ENCODE results near the gene PI4KB.

PI4KB gene

GRCh38 chr1:151289080-151289935, 37.9 kb downstream of the PI4KB start:
- no peak for DNase-seq (ENCODE audit: low spot score)
- Histone ChIP-seq H2BK15ac (ENCODE audit: low read length) (no peak overlapping the region), H2AFZ (ENCODE audit: low read length) (no peak overlapping the region), H3K4me3 (ENCODE audit: low read length in 2 of 2) (no peak overlapping the region), H3K4ac (ENCODE audit: low read length) (no peak overlapping the region), H4K8ac (ENCODE audit: low read depth, low read length) (no peak overlapping the region), H3K9me3 (replicated peaks in 1 of 2; ENCODE audit: control insufficient read depth in 2 of 2, insufficient read depth in 1 of 2, low read depth in 1 of 2, low read length in 2 of 2) (no peaks in the 10 kb centered on the region), H3K18ac (ENCODE audit: low read length) (peak overlapping the region; percentile 17), H3K36me3 (replicated peaks in 1 of 2; ENCODE audit: control insufficient read depth in 2 of 2, insufficient read depth in 2 of 2, low read length in 2 of 2) (peaks cover 64 to 95% of the 10 kb centered on the region in 2 donors), H2BK5ac (ENCODE audit: low read length) (peak overlapping the region; percentile 35), H4K91ac (ENCODE audit: low read depth, low read length, poor library complexity) (no peak overlapping the region), H3K79me1 (ENCODE audit: low read depth, low read length) (peaks cover 20% of the 10 kb centered on the region), H2AK5ac (ENCODE audit: low read depth, low read length) (no peak overlapping the region), H3K14ac (ENCODE audit: low read length) (peak overlapping the region; percentile 56), H3K4me2 (ENCODE audit: insufficient read depth, low read length, poor library complexity, severe bottlenecking) (no peak overlapping the region), H2BK12ac (ENCODE audit: low read length) (no peak overlapping the region), H3K4me1 (ENCODE audit: control insufficient read depth in 2 of 2, insufficient read depth in 1 of 2, low read depth in 1 of 2, low read length in 2 of 2) (peaks cover 0 to 4% of the 10 kb centered on the region in 2 donors), H3K9ac (ENCODE audit: low read depth, low read length, poor library complexity) (no peak overlapping the region), H3K27ac (replicated peaks; ENCODE audit: low read length) (no peak overlapping the region), H3K23ac (ENCODE audit: low read depth, low read length, poor library complexity) (peak overlapping the region; percentile 75), H3K27me3 (ENCODE audit: control insufficient read depth in 3 of 3, insufficient read depth in 3 of 3, low read depth in 1 of 3, low read length in 3 of 3) (no peaks in the 10 kb centered on the region), H2BK120ac (ENCODE audit: low read depth, low read length) (no peak overlapping the region)
- WGBS, 2 donors (ENCODE audit: extremely low coverage in 2 of 2, insufficient read length in 2 of 2, insufficient replicate concordance in 1 of 2), result no CpG with 5 or more reads among the region's 18 CpGs

GRCh38 chr1:151288502-151288901, 38.7 kb downstream of the PI4KB start:
- no peak overlapping the region for H2BK12ac ChIP-seq (ENCODE audit: low read length)
- no peak overlapping the region for H4K91ac ChIP-seq (ENCODE audit: low read depth, low read length, poor library complexity)
- H3K14ac ChIP-seq (ENCODE audit: low read length), result no peak overlapping the region
- no peak overlapping the region for H2BK5ac ChIP-seq (ENCODE audit: low read length)
- no peak overlapping the region for H3K4me3 ChIP-seq (ENCODE audit: low read length in 2 of 2)
- no peak overlapping the region for H3K23ac ChIP-seq (ENCODE audit: low read depth, low read length, poor library complexity)
- H2AFZ ChIP-seq (ENCODE audit: low read length), result no peak overlapping the region
- WGBS, 2 donors (ENCODE audit: extremely low coverage in 2 of 2, insufficient read length in 2 of 2, insufficient replicate concordance in 1 of 2), result no CpG with 5 or more reads among the region's 14 CpGs
- no peak overlapping the region for H3K27ac ChIP-seq (replicated peaks; ENCODE audit: low read length)
- H4K8ac ChIP-seq (ENCODE audit: low read depth, low read length), result no peak overlapping the region
- H3K79me1 ChIP-seq (ENCODE audit: low read depth, low read length), result peaks cover 20% of the 10 kb centered on the region
- no peak for DNase-seq (ENCODE audit: low spot score)
- H3K36me3 ChIP-seq (replicated peaks in 1 of 2; ENCODE audit: control insufficient read depth in 2 of 2, insufficient read depth in 2 of 2, low read length in 2 of 2), result peaks cover 64 to 88% of the 10 kb centered on the region in 2 donors
- no peak overlapping the region for H3K4ac ChIP-seq (ENCODE audit: low read length)
- no peak overlapping the region for H3K9ac ChIP-seq (ENCODE audit: low read depth, low read length, poor library complexity)
- no peak overlapping the region for H2BK15ac ChIP-seq (ENCODE audit: low read length)
- H2AK5ac ChIP-seq (ENCODE audit: low read depth, low read length), result no peak overlapping the region
- H3K4me1 ChIP-seq (ENCODE audit: control insufficient read depth in 2 of 2, insufficient read depth in 1 of 2, low read depth in 1 of 2, low read length in 2 of 2), result peaks cover 0 to 3% of the 10 kb centered on the region in 2 donors
- H2BK120ac ChIP-seq (ENCODE audit: low read depth, low read length), result no peak overlapping the region
- H3K9me3 ChIP-seq (replicated peaks in 1 of 2; ENCODE audit: control insufficient read depth in 2 of 2, insufficient read depth in 1 of 2, low read depth in 1 of 2, low read length in 2 of 2), result no peaks in the 10 kb centered on the region
- no peak overlapping the region for H3K18ac ChIP-seq (ENCODE audit: low read length)
- no peaks in the 10 kb centered on the region for H3K27me3 ChIP-seq (ENCODE audit: control insufficient read depth in 3 of 3, insufficient read depth in 3 of 3, low read depth in 1 of 3, low read length in 3 of 3)
- H3K4me2 ChIP-seq (ENCODE audit: insufficient read depth, low read length, poor library complexity, severe bottlenecking), result no peak overlapping the region

GRCh38 chr1:151287767-151288500, 39.3 kb downstream of the PI4KB start:
- no peak overlapping the region for H3K18ac ChIP-seq (ENCODE audit: low read length)
- peak overlapping the region; percentile 70 for H3K9ac ChIP-seq (ENCODE audit: low read depth, low read length, poor library complexity)
- no peak overlapping the region for H2BK120ac ChIP-seq (ENCODE audit: low read depth, low read length)
- no peak overlapping the region for H3K27ac ChIP-seq (replicated peaks; ENCODE audit: low read length)
- peaks cover 61 to 83% of the 10 kb centered on the region in 2 donors for H3K36me3 ChIP-seq (replicated peaks in 1 of 2; ENCODE audit: control insufficient read depth in 2 of 2, insufficient read depth in 2 of 2, low read length in 2 of 2)
- H3K4me2 ChIP-seq (ENCODE audit: insufficient read depth, low read length, poor library complexity, severe bottlenecking), result no peak overlapping the region
- H3K23ac ChIP-seq (ENCODE audit: low read depth, low read length, poor library complexity), result peak overlapping the region; percentile 85
- H3K9me3 ChIP-seq (replicated peaks in 1 of 2; ENCODE audit: control insufficient read depth in 2 of 2, insufficient read depth in 1 of 2, low read depth in 1 of 2, low read length in 2 of 2), result no peaks in the 10 kb centered on the region
- H3K4me1 ChIP-seq (ENCODE audit: control insufficient read depth in 2 of 2, insufficient read depth in 1 of 2, low read depth in 1 of 2, low read length in 2 of 2), result peaks cover 2 to 8% of the 10 kb centered on the region in 2 donors
- no peak overlapping the region for H2AFZ ChIP-seq (ENCODE audit: low read length)
- no peaks in the 10 kb centered on the region for H3K27me3 ChIP-seq (ENCODE audit: control insufficient read depth in 3 of 3, insufficient read depth in 3 of 3, low read depth in 1 of 3, low read length in 3 of 3)
- DNase-seq (ENCODE audit: low spot score), result no peak
- H3K79me1 ChIP-seq (ENCODE audit: low read depth, low read length), result peaks cover 22% of the 10 kb centered on the region
- H2AK5ac ChIP-seq (ENCODE audit: low read depth, low read length), result no peak overlapping the region
- H3K4me3 ChIP-seq (ENCODE audit: low read length in 2 of 2), result no peak overlapping the region
- H2BK12ac ChIP-seq (ENCODE audit: low read length), result peak overlapping the region; percentile 41
- no peak overlapping the region for H4K91ac ChIP-seq (ENCODE audit: low read depth, low read length, poor library complexity)
- no peak overlapping the region for H2BK15ac ChIP-seq (ENCODE audit: low read length)
- no peak overlapping the region for H3K4ac ChIP-seq (ENCODE audit: low read length)
- WGBS, 2 donors (ENCODE audit: extremely low coverage in 2 of 2, insufficient read length in 2 of 2, insufficient replicate concordance in 1 of 2), result no CpG with 5 or more reads among the region's 22 CpGs
- H3K14ac ChIP-seq (ENCODE audit: low read length), result no peak overlapping the region
- peak overlapping the region; percentile 53 for H2BK5ac ChIP-seq (ENCODE audit: low read length)
- H4K8ac ChIP-seq (ENCODE audit: low read depth, low read length), result peak overlapping the region; percentile 86

GRCh38 chr1:151287341-151287699, 39.9 kb downstream of the PI4KB start:
- Histone ChIP-seq H3K9me3 (replicated peaks in 1 of 2; ENCODE audit: control insufficient read depth in 2 of 2, insufficient read depth in 1 of 2, low read depth in 1 of 2, low read length in 2 of 2) (no peaks in the 10 kb centered on the region), H3K4me1 (ENCODE audit: control insufficient read depth in 2 of 2, insufficient read depth in 1 of 2, low read depth in 1 of 2, low read length in 2 of 2) (peaks cover 2 to 8% of the 10 kb centered on the region in 2 donors), H2BK5ac (ENCODE audit: low read length) (peak overlapping the region; percentile 53), H2BK12ac (ENCODE audit: low read length) (peak overlapping the region; percentile 16), H2AK5ac (ENCODE audit: low read depth, low read length) (no peak overlapping the region), H3K23ac (ENCODE audit: low read depth, low read length, poor library complexity) (peak overlapping the region; percentile 85), H3K18ac (ENCODE audit: low read length) (no peak overlapping the region), H4K8ac (ENCODE audit: low read depth, low read length) (peak overlapping the region; percentile 86), H2AFZ (ENCODE audit: low read length) (no peak overlapping the region), H2BK15ac (ENCODE audit: low read length) (no peak overlapping the region), H3K27me3 (ENCODE audit: control insufficient read depth in 3 of 3, insufficient read depth in 3 of 3, low read depth in 1 of 3, low read length in 3 of 3) (no peaks in the 10 kb centered on the region), H3K4ac (ENCODE audit: low read length) (no peak overlapping the region), H2BK120ac (ENCODE audit: low read depth, low read length) (no peak overlapping the region), H3K4me2 (ENCODE audit: insufficient read depth, low read length, poor library complexity, severe bottlenecking) (no peak overlapping the region), H3K14ac (ENCODE audit: low read length) (no peak overlapping the region), H3K4me3 (ENCODE audit: low read length in 2 of 2) (peak overlapping the region in 1 of 2 donors; percentile 57), H3K27ac (replicated peaks; ENCODE audit: low read length) (no peak overlapping the region), H3K9ac (ENCODE audit: low read depth, low read length, poor library complexity) (no peak overlapping the region), H3K36me3 (replicated peaks in 1 of 2; ENCODE audit: control insufficient read depth in 2 of 2, insufficient read depth in 2 of 2, low read length in 2 of 2) (peaks cover 54 to 76% of the 10 kb centered on the region in 2 donors), H4K91ac (ENCODE audit: low read depth, low read length, poor library complexity) (no peak overlapping the region), H3K79me1 (ENCODE audit: low read depth, low read length) (peaks cover 25% of the 10 kb centered on the region)
- WGBS, 2 donors (ENCODE audit: extremely low coverage in 2 of 2, insufficient read length in 2 of 2, insufficient replicate concordance in 1 of 2), result no CpG with 5 or more reads among the region's 7 CpGs
- no peak for DNase-seq (ENCODE audit: low spot score)

All from neuronal stem cell (in vitro differentiated cells).